ENCODE results near the gene NID2. TPM values are rescaled to one million over a fixed set of nuclear protein-coding genes. Genes with fewer than 3 reads are reported as not detected.

NID2 gene
- total and polyA plus RNA-seq, 10 donors = 0.33 to 10.8 (median 3.4) TPM

Other genes starting within 250 kb of the NID2 start
- 100 to 1,000 TPM in 5 of 7 donors, 10 to 100 TPM in 2; 77.4 to 180 (median 112) TPM for gene GNG2, start 208.4 kb downstream of the NID2 start, total RNA-seq
- 10 to 100 TPM; 23.6 to 36.8 (median 30.7) TPM for gene GNG2, start 208.4 kb downstream of the NID2 start, polyA plus RNA-seq
- gene RTRAF, start 79.5 kb downstream of the NID2 start, total RNA-seq = 10 to 100 TPM; 37.8 to 94.2 (median 87.4) TPM
- gene RTRAF, start 79.5 kb downstream of the NID2 start, polyA plus RNA-seq = 100 to 1,000 TPM; 118 to 184 (median 122) TPM
- 10 to 100 TPM in 6 of 7 donors, 1 to 10 TPM in 1; 7.5 to 20.5 (median 10.9) TPM for gene PTGDR, start 198.6 kb upstream of the NID2 start, total RNA-seq
- 1 to 10 TPM in 1 of 3 donors, under 1 TPM in 2; 0.67 to 1.4 (median 0.88) TPM for gene PTGDR, start 198.6 kb upstream of the NID2 start, polyA plus RNA-seq
- 10 to 100 TPM; 13.2 to 44.7 (median 16.2) TPM for gene PTGER2, start 245.3 kb upstream of the NID2 start, total RNA-seq
- gene PTGER2, start 245.3 kb upstream of the NID2 start, polyA plus RNA-seq = 1 to 10 TPM; 1.5 to 3.0 (median 2.8) TPM

Data from spleen (tissue), 10 donors.